HG03565 (cell line): Measurements from ENCODE around the gene RPS2.
"Not testable (repeated sequence)": the region's sequence is repeated elsewhere in the genome, so short reads cannot be mapped to it uniquely, and the experiment has no call there.

ENCODE experiments used
- ATAC-seq: cut with Tn5 transposase; IDR thresholded peaks from one replicate; pipeline ENCODE4 v1.9.1; 2021; ENCODE audit warnings: mild to moderate bottlenecking, moderate library complexity; ENCODE audit not compliant: unreplicated experiment

Gene RPS2

DNA sequence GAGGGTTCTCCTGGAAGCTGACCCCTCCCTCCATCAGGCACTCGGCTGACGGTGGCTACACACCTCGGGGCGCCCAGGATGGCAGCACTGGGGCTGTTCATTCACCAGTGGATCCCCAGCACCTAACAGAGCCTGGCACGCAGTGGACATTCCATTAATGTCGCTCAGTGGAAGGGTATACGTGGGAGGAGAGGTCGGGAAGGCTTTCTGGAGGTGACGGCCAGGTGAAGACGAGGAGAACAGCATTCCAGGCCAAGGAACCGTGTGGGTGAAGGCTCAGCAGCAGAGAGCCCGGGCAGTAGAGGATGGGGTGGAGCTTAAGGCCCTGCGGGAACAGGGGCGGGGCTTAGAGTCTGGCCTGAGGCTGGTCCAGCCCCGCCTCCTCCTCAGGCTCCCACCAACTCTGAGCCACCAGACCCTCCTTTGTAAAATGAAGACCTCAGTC lies 43.9 kb downstream of the RPS2 start:
- ATAC-seq = no peak

DNA sequence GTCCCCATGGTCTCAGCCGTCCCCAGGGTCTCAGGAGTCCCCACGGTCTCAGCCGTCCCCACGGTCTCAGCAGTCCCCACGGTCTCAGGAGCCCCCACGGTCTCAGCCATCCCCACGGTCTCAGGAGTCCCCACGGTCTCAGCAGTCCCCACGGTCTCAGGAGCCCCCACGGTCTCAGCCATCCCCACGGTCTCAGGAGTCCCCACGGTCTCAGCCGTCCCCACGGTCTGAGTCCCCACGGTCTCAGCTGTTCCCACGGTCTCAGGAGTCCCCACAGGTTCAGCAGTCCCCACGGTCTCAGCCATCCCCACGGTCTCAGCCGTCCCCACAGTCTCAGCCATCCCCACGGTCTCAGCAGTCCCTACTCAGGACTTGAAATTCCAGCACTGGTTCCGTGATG lies 44.5 kb downstream of the RPS2 start:
- not testable (repeated sequence) for ATAC-seq

DNA sequence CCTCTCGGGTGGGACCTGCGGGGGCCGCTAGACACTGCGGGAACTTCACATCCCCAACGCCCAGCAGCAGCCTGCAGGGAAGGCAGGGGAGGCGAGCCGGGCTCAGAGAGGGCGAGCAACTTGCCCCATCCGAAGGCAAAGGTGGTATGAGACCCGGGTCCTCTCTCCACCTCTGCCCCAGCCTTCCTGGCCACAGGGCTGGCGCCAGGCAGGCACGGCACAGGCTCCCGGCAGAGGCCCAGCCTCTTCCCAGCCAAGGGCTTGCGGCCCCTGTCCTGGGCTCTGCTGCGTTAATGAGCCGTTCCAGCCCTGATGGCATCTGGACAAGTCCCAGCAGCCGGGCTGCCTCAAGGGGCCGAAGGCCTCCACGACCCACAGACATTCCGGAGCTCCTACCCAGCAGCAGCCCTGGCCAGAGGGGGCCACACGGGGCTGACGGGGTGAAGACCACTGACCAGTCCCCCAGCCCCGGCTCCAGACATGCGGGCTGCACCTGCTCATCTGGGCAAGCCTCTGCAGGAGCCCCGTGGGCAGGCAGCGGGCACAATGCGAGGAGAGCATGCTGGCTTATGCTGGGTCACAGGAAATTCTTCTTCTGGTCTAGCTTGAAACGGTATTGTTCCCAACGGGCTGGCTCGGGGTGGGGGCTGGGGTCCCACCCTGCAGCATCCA lies 45.2 kb downstream of the RPS2 start:
- no peak for ATAC-seq

DNA sequence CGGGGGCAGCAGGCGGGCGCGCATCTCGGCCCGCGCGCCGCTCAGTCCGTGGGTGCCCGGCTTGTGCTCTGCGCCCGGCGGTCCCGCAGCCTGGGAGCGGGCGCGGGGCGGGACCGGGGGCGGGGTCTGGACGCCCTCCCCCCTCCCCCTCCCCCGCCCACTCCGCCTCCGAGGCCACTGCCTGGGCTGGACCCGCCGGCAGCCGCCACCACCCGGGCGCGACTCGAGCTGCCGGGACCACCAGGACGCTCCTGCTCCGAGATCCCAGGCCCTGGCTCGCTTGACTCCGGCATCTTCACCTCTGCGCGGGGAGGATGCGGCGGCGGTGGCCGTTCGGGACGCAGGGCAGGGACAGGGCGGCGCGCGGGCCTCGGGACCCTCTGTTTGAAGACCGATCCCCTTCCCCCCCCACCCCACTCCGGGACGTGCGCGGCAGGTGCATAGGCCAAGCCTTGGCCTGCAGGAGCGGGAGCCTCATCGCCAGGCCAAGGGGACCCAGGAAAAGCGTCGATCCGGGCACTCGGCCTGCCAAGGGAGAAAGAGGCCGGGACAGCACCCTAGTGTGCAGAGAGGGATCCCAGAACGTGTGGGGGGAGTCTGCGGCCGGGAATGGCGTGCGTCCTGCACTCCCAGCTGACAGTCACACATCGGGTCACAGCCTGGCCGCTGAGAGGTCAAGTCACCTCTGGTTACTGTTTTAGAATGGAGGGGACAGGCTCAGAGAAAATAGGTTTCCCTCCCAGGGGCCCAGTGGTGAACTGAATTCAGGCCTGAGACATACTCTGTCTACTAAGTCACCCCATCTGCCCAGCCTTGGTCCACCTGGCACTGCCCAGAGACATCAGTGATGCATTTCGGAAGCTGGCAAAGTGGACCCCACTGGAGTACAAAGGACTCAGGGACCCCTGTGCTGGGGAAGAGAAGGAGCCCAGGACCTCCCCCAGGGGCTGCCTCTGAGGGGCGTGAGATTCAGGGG lies 46.0 kb downstream of the RPS2 start, which contains the start of gene HS3ST6:
HS3ST6 (minus strand) TSS at position 65 of the 976 bp plus-strand sequence. CDS start 92 bp downstream, outside the sequence.
- ATAC-seq = no peak

DNA sequence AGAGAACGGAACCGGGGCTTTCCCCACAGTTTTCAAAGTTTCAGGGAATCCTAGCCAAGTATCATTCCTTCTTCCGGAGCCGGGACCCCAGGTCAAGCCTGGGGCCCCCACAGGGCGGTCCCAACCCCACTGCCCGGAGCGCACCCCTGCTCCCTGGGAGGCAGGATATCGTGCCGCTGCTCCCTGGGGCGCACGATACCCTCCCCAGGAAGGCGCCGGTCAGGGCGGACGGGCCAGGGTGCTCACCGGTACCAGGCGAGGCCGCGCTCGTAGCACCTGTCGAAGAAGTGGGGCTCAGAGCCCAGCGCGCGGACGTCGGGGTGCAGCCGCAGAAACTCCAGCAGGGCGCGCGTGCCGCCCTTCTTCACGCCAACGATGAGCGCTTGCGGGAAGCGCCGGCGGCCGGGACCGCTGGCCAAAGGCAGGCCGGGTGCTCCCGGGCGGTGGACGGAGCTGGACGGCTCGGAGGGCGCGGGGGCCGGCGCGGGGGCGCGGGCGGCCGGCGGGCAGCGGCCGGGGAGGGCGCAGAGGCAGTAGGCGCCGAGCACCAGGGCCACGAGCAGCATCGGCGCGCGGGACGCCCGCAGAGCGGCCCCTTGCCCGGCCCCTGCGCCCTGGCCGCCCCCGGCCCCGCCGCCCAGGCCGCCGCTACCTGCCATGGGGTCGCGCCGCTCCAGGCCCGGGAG lies 46.8 kb downstream of the RPS2 start:
- no peak for ATAC-seq

DNA sequence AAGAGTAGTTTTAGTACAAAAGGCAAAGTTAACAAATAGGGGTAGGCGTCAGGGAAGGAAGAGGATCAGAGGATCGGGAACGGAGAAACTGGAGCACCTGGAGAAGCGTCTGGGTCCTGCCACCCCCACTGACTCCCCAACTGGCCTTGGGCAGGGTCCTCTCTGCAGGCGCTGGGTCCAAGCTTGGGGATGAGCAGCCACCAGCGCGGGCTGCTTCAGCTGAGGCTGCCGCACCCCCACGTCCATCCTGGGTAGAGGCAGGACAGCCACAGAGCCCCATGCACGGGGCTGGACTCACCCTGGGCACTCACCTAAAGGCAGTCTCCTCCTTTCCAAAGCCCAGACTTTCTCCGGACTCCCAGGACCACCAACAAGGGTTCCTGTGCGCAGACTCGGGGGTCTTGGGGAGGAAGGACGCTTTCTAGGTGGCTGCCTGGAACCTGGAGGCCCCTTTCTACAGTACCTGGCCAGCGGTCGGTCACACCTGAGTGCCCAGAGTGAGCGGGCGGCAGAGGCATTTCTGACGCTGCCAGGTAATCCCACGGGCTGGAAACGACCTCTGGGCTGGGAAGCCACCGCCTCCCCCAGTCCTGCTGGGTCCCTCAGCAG lies 47.5 kb downstream of the RPS2 start:
- ATAC-seq = no peak

DNA sequence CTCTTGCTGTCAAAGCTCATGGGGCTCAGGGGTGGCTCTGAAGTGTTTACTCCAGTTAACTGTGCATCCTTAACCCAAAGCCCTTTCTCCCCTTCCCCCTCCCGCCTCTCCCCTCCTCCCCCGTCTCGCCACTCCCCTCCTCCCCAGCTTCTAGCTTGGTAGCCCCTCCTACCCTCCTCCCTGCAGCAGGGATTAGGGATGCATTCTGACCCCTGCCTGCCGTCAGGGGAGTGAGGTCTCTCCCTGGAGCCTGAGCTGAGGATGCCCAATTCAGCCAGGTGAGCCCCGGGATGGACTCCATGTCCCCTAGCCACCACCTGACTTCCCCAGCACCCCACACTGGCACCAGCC lies 48.0 kb downstream of the RPS2 start:
- ATAC-seq = no peak

DNA sequence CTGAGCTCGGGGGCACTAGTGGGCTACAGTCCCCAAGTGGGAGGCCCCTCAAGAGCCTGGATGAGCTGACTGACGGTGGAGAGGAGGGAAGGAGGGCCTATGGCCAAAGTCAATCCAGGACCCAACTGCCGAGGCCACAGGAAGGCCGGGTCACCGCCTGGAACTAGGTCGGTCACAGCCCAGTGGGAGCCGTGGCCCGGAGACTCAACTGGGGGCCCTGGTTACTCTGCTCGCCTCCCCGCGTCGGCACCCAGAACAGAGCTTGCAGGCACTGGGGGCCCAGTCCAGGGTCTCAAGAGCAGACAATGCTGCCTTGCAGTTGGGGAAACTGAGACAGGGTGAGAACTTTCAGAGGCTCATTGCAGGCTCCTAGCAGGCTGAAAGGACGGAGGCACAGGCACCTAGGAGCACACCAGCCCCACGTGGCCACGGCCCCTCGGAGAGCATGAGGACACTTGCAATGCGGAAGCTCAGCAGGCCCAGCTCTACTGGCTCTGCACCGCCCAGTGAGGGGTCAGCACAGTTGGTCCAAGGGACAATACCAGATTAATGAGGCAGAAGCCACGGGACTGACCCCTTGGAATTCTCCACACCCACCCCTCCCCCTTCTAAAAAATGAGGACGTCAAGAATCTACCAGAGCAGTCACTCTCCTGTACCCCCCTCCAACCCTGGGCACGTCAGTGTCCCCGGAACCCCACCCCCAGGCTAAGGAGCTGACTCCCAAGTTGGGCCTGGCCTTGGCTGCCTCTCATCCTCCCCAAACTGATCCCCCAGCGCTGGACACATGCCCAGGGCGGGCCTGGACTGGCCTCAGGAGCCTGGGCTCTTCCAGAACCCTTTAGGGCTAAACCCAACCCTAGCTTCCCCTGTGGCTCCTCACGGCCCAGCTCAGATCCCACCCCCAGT lies 48.6 kb downstream of the RPS2 start:
- ATAC-seq = no peak

DNA sequence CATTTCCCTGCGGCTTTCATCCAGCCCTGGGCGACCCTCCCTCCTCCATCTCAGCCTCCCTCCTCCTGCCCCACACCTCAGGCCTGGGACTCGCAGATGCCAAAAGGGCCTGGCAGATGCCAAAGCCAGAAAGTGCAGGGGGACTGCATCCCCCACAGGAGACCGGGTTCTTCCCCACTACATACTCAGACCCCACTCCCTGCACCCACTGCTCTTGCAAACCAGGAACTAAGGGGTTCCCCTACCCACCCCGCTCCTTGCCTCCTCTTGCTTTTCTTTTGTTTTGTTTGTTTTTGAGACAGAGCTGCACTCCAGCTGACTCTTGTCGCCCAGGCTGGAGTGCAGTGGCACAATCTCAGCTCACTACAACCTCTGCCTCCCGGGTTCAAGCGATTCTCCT lies 49.6 kb downstream of the RPS2 start:
- no peak for ATAC-seq

DNA sequence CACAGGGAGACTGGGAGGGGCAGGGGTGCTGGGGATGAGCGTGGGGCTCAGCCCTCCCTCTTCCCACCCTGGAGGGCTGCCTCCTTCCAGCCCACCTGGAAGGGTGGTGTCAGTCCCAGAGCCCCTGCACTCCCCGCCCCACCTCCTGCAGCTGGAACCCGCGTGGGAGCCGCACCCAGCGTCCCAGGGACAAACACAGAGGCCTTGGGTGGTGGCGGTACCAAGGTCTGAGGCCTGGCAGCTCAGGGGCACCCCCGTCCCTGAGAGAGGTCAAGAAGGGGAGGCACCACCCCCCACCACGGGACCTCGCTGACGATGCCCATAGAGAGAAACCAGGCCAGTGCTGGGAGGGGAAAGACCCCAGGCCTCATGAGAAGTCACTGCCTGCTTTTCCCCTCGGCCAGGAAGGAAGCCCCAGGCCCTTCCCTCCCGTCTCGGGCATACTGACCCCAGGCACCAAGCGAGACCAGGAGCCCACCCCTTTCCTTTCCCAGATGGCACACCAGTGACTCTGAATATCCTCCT lies 50.5 kb downstream of the RPS2 start:
- no peak for ATAC-seq

DNA sequence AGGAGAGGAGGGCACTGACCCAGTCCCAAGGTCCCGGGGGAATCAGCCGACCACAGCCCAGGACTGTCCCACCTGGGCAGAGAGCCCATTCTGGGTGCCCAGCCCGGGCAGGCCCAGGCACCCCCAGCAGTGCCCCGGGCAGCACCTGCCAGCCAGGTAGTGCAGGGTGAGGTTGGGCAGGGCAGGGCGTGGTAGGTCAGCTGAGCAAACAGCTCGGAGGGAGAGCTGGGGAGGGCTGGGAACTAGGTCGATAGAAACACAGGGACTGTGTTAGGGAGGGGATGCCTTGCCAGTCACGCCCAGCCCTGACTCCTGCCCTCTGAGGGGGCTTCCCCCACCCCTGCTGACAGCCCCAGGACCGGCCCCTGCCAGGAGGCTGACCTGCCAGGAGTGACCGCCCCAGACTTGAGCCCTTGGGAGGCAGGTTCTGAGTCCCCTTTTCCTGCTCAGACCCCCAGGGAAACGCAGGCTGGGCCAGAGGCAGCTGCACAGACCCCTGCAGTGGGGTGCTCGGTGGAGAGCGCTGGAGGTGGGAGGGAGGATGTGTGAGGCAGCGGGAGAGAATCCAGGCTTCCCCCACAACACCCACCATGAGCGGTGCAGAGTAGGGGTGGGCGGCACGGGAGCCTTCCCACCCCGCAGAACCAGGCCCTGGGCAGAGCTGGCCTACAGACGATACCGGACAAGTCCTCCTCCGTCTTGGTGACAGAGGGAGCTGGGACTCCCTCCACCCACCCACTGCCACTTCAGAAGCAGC lies 51.1 kb downstream of the RPS2 start:
- no peak for ATAC-seq

DNA sequence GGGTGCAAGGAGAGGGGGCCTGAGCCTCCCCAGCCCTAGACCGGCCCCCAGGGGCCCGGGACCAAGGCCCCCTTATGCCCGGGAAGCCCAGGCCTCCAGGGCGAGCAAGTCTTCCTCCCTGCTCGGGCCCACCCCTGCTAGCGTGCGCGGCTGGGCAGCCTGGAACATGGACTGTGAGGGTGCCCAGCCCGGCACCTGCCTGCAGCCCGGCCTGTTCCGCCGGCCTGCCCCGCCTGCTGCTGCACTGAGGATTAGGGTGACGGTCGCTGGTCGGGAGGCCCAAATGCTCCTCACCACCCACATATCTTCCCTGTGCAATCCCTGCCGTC lies 52.4 kb downstream of the RPS2 start:
- ATAC-seq = no peak
